GM23248 (cell line): Measurements from ENCODE around the gene SMC1B.

Experiments
- EZH2 ChIP-seq: fragments of 200-600 bp; sonication (generic); IDR thresholded peaks from 2 replicates; pipeline ENCODE4 v1.6.1; 2018; ENCODE audit warnings: antibody characterized with exemption, mild to moderate bottlenecking; ENCODE audit not compliant: insufficient read depth, poor library complexity, severe bottlenecking
- EZH2phosphoT487 ChIP-seq: fragments of 200-600 bp; sonication (generic); IDR thresholded peaks from 2 replicates; pipeline ENCODE4 v1.6.1; 2018; ENCODE audit warnings: antibody characterized with exemption, moderate library complexity, mild to moderate bottlenecking, low read depth; ENCODE audit not compliant: insufficient read depth

DNA sequence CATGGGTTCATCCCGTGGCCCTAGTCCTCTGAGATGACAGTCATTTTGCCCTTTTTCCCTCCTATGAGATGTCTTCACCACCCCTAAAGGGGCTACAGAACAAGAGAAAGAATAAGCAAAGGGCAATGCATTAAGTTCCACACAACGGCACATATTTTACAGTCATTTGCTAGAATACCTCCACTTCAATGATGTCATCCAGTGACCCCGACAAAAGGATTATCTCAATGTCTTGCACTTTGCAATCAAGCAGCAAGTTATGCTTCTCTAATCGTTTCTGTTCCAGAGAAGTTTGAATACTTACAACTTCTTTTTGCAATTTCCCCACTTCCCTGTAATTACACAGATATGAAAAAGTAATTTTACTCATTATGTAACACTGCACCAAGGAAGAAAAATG is 53.8 kb downstream of the SMC1B start:
- TF ChIP-seq EZH2 (no peak), EZH2phosphoT487 (no peak)
